Activated T-cell treated with anti-CD3 and anti-CD28 coated beads, Interleukin-2, amount 50 U/mL, for 48 hours (primary cell): ENCODE measurements around the gene P4HTM.
A peak's percentile ranks its signal among the peaks of the same experiment; 100 is the strongest.

Experiments used
- DNase-seq, 2 experiments: peaks; one replicate each; pipeline ENCODE4 v3.0.0-alpha.2; 2020

Gene P4HTM

GRCh38 chr3:48989796-48990635 lies at the start of gene P4HTM:
Gene P4HTM (plus strand): TSS chr3:48990241. CDS start chr3:48990257, 16 bp downstream.
- DNase-seq = peak; percentile 88 to 90

- no peak for DNase-seq
Measured at GRCh38 chr3:48945432-48945831, 44.6 kb upstream of the P4HTM start.

- no peak for DNase-seq
Measured at GRCh38 chr3:48945891-48946549, 44.0 kb upstream of the P4HTM start.

- DNase-seq = no peak
Measured at GRCh38 chr3:48949376-48949717, 40.7 kb upstream of the P4HTM start.

- no peak for DNase-seq
Measured at GRCh38 chr3:48950051-48950450, 40.0 kb upstream of the P4HTM start.

GRCh38 chr3:48951764-48952163 lies 38.3 kb upstream of the P4HTM start:
- no peak for DNase-seq

GRCh38 chr3:48952510-48953118 lies 37.4 kb upstream of the P4HTM start:
- DNase-seq = peak; percentile 51 to 58

- no peak for DNase-seq
Measured at GRCh38 chr3:48957006-48957705, 32.9 kb upstream of the P4HTM start.

- no peak for DNase-seq
Measured at GRCh38 chr3:48960841-48961413, 29.1 kb upstream of the P4HTM start.

- DNase-seq = no peak
Measured at GRCh38 chr3:48962340-48962739, 27.7 kb upstream of the P4HTM start.

- DNase-seq = no peak
Measured at GRCh38 chr3:48962939-48963338, 27.1 kb upstream of the P4HTM start.

GRCh38 chr3:48963591-48963990 lies 26.4 kb upstream of the P4HTM start:
- DNase-seq = no peak

GRCh38 chr3:48966367-48966766 lies 23.7 kb upstream of the P4HTM start:
- no peak for DNase-seq

- peak; percentile 41 to 58 for DNase-seq
Measured at GRCh38 chr3:48966876-48967361, 23.1 kb upstream of the P4HTM start.

- DNase-seq = no peak
Measured at GRCh38 chr3:48970586-48970985, 19.5 kb upstream of the P4HTM start.

GRCh38 chr3:48974076-48974864 lies 15.8 kb upstream of the P4HTM start:
- no peak for DNase-seq

- no peak for DNase-seq
Measured at GRCh38 chr3:48979451-48979850, 10.6 kb upstream of the P4HTM start.

- no peak for DNase-seq
Measured at GRCh38 chr3:48980295-48980694, 9.7 kb upstream of the P4HTM start.

GRCh38 chr3:48982016-48982415 lies 8.0 kb upstream of the P4HTM start:
- no peak for DNase-seq

- no peak for DNase-seq
Measured at GRCh38 chr3:48982686-48983085, 7.4 kb upstream of the P4HTM start.

GRCh38 chr3:48983096-48983495 lies 6.9 kb upstream of the P4HTM start:
- DNase-seq = no peak

- no peak for DNase-seq
Measured at GRCh38 chr3:48984663-48985062, 5.4 kb upstream of the P4HTM start.
